ENCODE data around the gene PTPRN2. TPM values are rescaled to one million over a fixed set of nuclear protein-coding genes. Genes with fewer than 3 reads are reported as not detected.

Gene PTPRN2
- polyA plus RNA-seq, 1 donor from 2014 or later, result 1.6 TPM

GRCh38 chr7:157644946-157645345 lies 942.7 kb downstream of the PTPRN2 start:
- Mint-ChIP-seq H3K4me3 (no peak overlapping the region), H3K27ac (no peak overlapping the region), H3K27me3 (peaks cover 4% of the 10 kb centered on the region), H3K9me3 (peaks cover 2 to 10% (median 5%) of the 10 kb centered on the region in 3 donors), H3K36me3 (no peaks in the 10 kb centered on the region), H3K4me1 (no peaks in the 10 kb centered on the region)

- no peak overlapping the region for H3K4me3 Mint-ChIP-seq
- H3K9me3 Mint-ChIP-seq, result peaks cover 5 to 14% (median 6%) of the 10 kb centered on the region in 3 donors
- peaks cover 4% of the 10 kb centered on the region for H3K27me3 Mint-ChIP-seq
- no peaks in the 10 kb centered on the region for H3K4me1 Mint-ChIP-seq
- H3K27ac Mint-ChIP-seq, result no peak overlapping the region
- no peaks in the 10 kb centered on the region for H3K36me3 Mint-ChIP-seq
Observed at GRCh38 chr7:157643525-157643970, 944.1 kb downstream of the PTPRN2 start.

GRCh38 chr7:157641866-157642265 lies 945.8 kb downstream of the PTPRN2 start:
- Mint-ChIP-seq H3K27me3 (peaks cover 4% of the 10 kb centered on the region), H3K4me3 (no peak overlapping the region), H3K36me3 (no peaks in the 10 kb centered on the region), H3K27ac (no peak overlapping the region), H3K9me3 (peaks cover 5 to 20% (median 8%) of the 10 kb centered on the region in 3 donors), H3K4me1 (no peaks in the 10 kb centered on the region)

GRCh38 chr7:157640144-157640543 lies 947.5 kb downstream of the PTPRN2 start:
- no peaks in the 10 kb centered on the region for H3K36me3 Mint-ChIP-seq
- peaks cover 4% of the 10 kb centered on the region for H3K27me3 Mint-ChIP-seq
- H3K27ac Mint-ChIP-seq, result no peak overlapping the region
- H3K4me3 Mint-ChIP-seq, result no peak overlapping the region
- no peaks in the 10 kb centered on the region for H3K4me1 Mint-ChIP-seq
- H3K9me3 Mint-ChIP-seq, result peaks cover 5 to 20% (median 7%) of the 10 kb centered on the region in 3 donors

GRCh38 chr7:157638563-157638962 lies 949.1 kb downstream of the PTPRN2 start:
- Mint-ChIP-seq H3K4me3 (no peak overlapping the region), H3K27me3 (peaks cover 4% of the 10 kb centered on the region), H3K9me3 (peaks cover 5 to 20% (median 7%) of the 10 kb centered on the region in 3 donors), H3K27ac (no peak overlapping the region), H3K4me1 (no peaks in the 10 kb centered on the region), H3K36me3 (no peaks in the 10 kb centered on the region)

GRCh38 chr7:157637216-157637949 lies 950.2 kb downstream of the PTPRN2 start:
- Mint-ChIP-seq H3K36me3 (no peaks in the 10 kb centered on the region), H3K4me3 (no peak overlapping the region), H3K27me3 (peaks cover 6% of the 10 kb centered on the region), H3K9me3 (peaks cover 5 to 20% (median 7%) of the 10 kb centered on the region in 3 donors), H3K4me1 (no peaks in the 10 kb centered on the region), H3K27ac (no peak overlapping the region)

- H3K4me1 Mint-ChIP-seq, result no peaks in the 10 kb centered on the region
- H3K4me3 Mint-ChIP-seq, result no peak overlapping the region
- no peaks in the 10 kb centered on the region for H3K36me3 Mint-ChIP-seq
- H3K9me3 Mint-ChIP-seq, result peaks cover 3 to 16% (median 5%) of the 10 kb centered on the region in 3 donors
- H3K27me3 Mint-ChIP-seq, result peaks cover 2% of the 10 kb centered on the region
- peak overlapping the region in 1 of 3 donors; percentile 31 for H3K27ac Mint-ChIP-seq
Observed at GRCh38 chr7:157635669-157636068, 952.0 kb downstream of the PTPRN2 start.

- peaks cover 2% of the 10 kb centered on the region for H3K27me3 Mint-ChIP-seq
- H3K27ac Mint-ChIP-seq, result peak overlapping the region in 1 of 3 donors; percentile 53
- H3K4me1 Mint-ChIP-seq, result no peaks in the 10 kb centered on the region
- no peaks in the 10 kb centered on the region for H3K36me3 Mint-ChIP-seq
- no peak overlapping the region for H3K4me3 Mint-ChIP-seq
- peaks cover 3 to 11% (median 4%) of the 10 kb centered on the region in 3 donors for H3K9me3 Mint-ChIP-seq
Observed at GRCh38 chr7:157635148-157635500, 952.5 kb downstream of the PTPRN2 start.

- Mint-ChIP-seq H3K4me1 (no peaks in the 10 kb centered on the region), H3K4me3 (no peak overlapping the region), H3K27me3 (peaks cover 2% of the 10 kb centered on the region), H3K9me3 (peaks cover 3 to 6% (median 3%) of the 10 kb centered on the region in 3 donors), H3K36me3 (no peaks in the 10 kb centered on the region), H3K27ac (no peak overlapping the region)
Observed at GRCh38 chr7:157634401-157635147, 953.0 kb downstream of the PTPRN2 start.

GRCh38 chr7:157633465-157634185 lies 954.0 kb downstream of the PTPRN2 start:
- no peaks in the 10 kb centered on the region for H3K4me1 Mint-ChIP-seq
- H3K27me3 Mint-ChIP-seq, result peaks cover 2% of the 10 kb centered on the region
- H3K4me3 Mint-ChIP-seq, result no peak overlapping the region
- H3K27ac Mint-ChIP-seq, result peak overlapping the region in 1 of 3 donors; percentile 83
- H3K9me3 Mint-ChIP-seq, result peaks cover 0 to 6% (median 2%) of the 10 kb centered on the region in 3 donors
- no peaks in the 10 kb centered on the region for H3K36me3 Mint-ChIP-seq

GRCh38 chr7:157630301-157630853 lies 957.2 kb downstream of the PTPRN2 start:
- Mint-ChIP-seq H3K4me3 (no peak overlapping the region), H3K27me3 (peaks cover 2% of the 10 kb centered on the region), H3K4me1 (peaks cover 0 to 1% (median 0%) of the 10 kb centered on the region in 3 donors), H3K9me3 (no peaks in the 10 kb centered on the region), H3K27ac (no peak overlapping the region), H3K36me3 (no peaks in the 10 kb centered on the region)

- Mint-ChIP-seq H3K4me1 (peaks cover 0 to 1% (median 0%) of the 10 kb centered on the region in 3 donors), H3K9me3 (peaks cover 0 to 3% (median 0%) of the 10 kb centered on the region in 3 donors), H3K4me3 (no peak overlapping the region), H3K27me3 (peaks cover 8% of the 10 kb centered on the region), H3K36me3 (no peaks in the 10 kb centered on the region), H3K27ac (no peak overlapping the region)
Observed at GRCh38 chr7:157628456-157628855, 959.2 kb downstream of the PTPRN2 start.

GRCh38 chr7:157627646-157628045 lies 960.0 kb downstream of the PTPRN2 start:
- Mint-ChIP-seq H3K27me3 (peaks cover 10% of the 10 kb centered on the region), H3K27ac (no peak overlapping the region), H3K4me1 (peaks cover 0 to 1% (median 0%) of the 10 kb centered on the region in 3 donors), H3K9me3 (peaks cover 0 to 3% (median 0%) of the 10 kb centered on the region in 3 donors), H3K4me3 (no peak overlapping the region), H3K36me3 (no peaks in the 10 kb centered on the region)

GRCh38 chr7:157627033-157627432 lies 960.6 kb downstream of the PTPRN2 start:
- Mint-ChIP-seq H3K4me3 (no peak overlapping the region), H3K4me1 (peaks cover 0 to 1% (median 0%) of the 10 kb centered on the region in 3 donors), H3K27ac (no peak overlapping the region), H3K9me3 (peaks cover 0 to 3% (median 0%) of the 10 kb centered on the region in 3 donors), H3K36me3 (no peaks in the 10 kb centered on the region), H3K27me3 (peaks cover 10% of the 10 kb centered on the region)
